Endodermal cell (in vitro differentiated cells): Measurements from ENCODE around the gene CIPC. TPM values are rescaled to one million over a fixed set of nuclear protein-coding genes. Genes with fewer than 3 reads are reported as not detected.

Experiments used
- DNase-seq: peaks from one replicate; pipeline ENCODE4 v3.0.0-alpha.2; 2017
- H3K27ac ChIP-seq: 2 replicates; pipeline ENCODE4 v1.5.1; 2013; ENCODE audit warnings: mild to moderate bottlenecking, low read depth, low read length, moderate library complexity
- H3K27me3 ChIP-seq: 2 replicates; pipeline ENCODE4 v1.6.1; 2013; ENCODE audit warnings: mild to moderate bottlenecking, low read length, moderate library complexity; ENCODE audit not compliant: insufficient read depth, control insufficient read depth, poor library complexity, severe bottlenecking
- H3K36me3 ChIP-seq: 2 replicates; pipeline ENCODE4 v1.7.0; 2013; ENCODE audit warnings: mild to moderate bottlenecking, low read length, moderate library complexity; ENCODE audit not compliant: control insufficient read depth, insufficient read depth
- H3K4me1 ChIP-seq: one replicate; pipeline ENCODE4 v1.7.0; 2013; ENCODE audit warnings: low read length; ENCODE audit not compliant: control insufficient read depth, insufficient read depth
- H3K4me3 ChIP-seq: 2 replicates; pipeline ENCODE4 v1.5.1; 2013; ENCODE audit warnings: mild to moderate bottlenecking, low read length, moderate library complexity
- H3K9ac ChIP-seq: 2 replicates; pipeline ENCODE4 v1.6.1; 2013; ENCODE audit warnings: mild to moderate bottlenecking, low read length, moderate library complexity; ENCODE audit not compliant: poor library complexity, severe bottlenecking; ENCODE audit errors: extremely low read depth
- H3K9me3 ChIP-seq: 2 replicates; pipeline ENCODE4 v1.6.1; 2013; ENCODE audit warnings: mild to moderate bottlenecking, low read length, moderate library complexity; ENCODE audit not compliant: control insufficient read depth
- H3K27ac Mint-ChIP-seq: 2 replicates; pipeline ENCODE4 v1.8.0; 2020; ENCODE audit warnings: mixed read lengths
- H3K27me3 Mint-ChIP-seq: 2 replicates; pipeline ENCODE4 v1.8.0; 2021; ENCODE audit warnings: mild to moderate bottlenecking, mixed read lengths; ENCODE audit not compliant: insufficient read depth
- H3K36me3 Mint-ChIP-seq: 2 replicates; pipeline ENCODE4 v1.8.0; 2020; ENCODE audit warnings: low read depth, mixed read lengths
- H3K4me1 Mint-ChIP-seq: 2 replicates; pipeline ENCODE4 v1.8.0; 2020; ENCODE audit warnings: mixed read lengths
- H3K4me3 Mint-ChIP-seq: 2 replicates; pipeline ENCODE4 v1.8.0; 2020; ENCODE audit warnings: mild to moderate bottlenecking, moderate library complexity, mixed read lengths
- H3K9me3 Mint-ChIP-seq: 2 replicates; pipeline ENCODE4 v1.8.0; 2020; ENCODE audit warnings: mild to moderate bottlenecking, mixed read lengths
- CTCF ChIP-seq: fragments of 200-600 bp; sonication (generic); conservative IDR thresholded peaks from 2 replicates; pipeline ENCODE4 v1.5.0; 2021; ENCODE audit warnings: antibody characterized with exemption, mild to moderate bottlenecking
- WGBS, 2 experiments: methylation state at CpG; one replicate each; pipeline versions ENCODE4 v1.1.5 to v1.1.7; 2013; ENCODE audit warnings: missing lambda C conversion rate in 2 of 2, mixed read lengths in 1 of 2; ENCODE audit not compliant: insufficient coverage in 1 of 2, insufficient read length in 1 of 2; 5-methylcytosine and 5-hydroxymethylcytosine counted together
- total RNA-seq, 2 donors: library from RNA; stranded (reverse); fragmentation: NEBNext Ultra II Directional in 1 of 2; extraction: Animal tissue kit (Norgen Biotek cat#: 25700) in 1 of 2; gene quantifications; 2 replicates in 1 of 2; 3 replicates in 1 of 2; pipeline ENCODE4 v1.2.1, GENCODE V29; 2021

The CIPC gene
- total RNA-seq, 2 donors from 2014 or later = 16.2 to 22.5 TPM

DNA sequence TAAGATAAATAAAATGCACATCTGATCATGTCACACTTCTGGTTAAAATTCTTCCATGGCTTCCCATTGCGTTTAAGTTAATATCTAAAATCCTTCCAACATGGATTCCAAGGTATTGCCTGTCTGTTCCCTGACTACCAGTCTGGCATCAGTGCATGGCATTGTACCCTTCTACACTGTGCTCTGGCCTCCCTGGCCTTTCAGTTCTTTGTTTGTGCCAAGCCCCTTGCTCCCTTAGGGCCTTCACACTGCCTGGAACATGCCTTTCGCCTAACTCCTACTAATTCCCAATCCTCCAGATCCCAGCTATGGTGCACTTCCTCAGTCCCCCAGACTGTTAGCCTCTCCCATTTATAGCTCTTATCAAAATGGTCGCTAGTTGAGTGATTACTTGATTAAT is 6.3 kb downstream of the CIPC start:
- Histone ChIP-seq H3K9ac (no peak overlapping the region), H3K36me3 (peaks cover 38% of the 10 kb centered on the region), H3K9me3 (no peaks in the 10 kb centered on the region), H3K4me1 (peaks cover 4% of the 10 kb centered on the region), H3K4me3 (no peak overlapping the region), H3K27ac (peak overlapping the region; percentile 62), H3K27me3 (no peaks in the 10 kb centered on the region)
- Mint-ChIP-seq H3K9me3 (no peaks in the 10 kb centered on the region), H3K4me3 (no peak overlapping the region), H3K27me3 (no peaks in the 10 kb centered on the region), H3K4me1 (peaks cover 17% of the 10 kb centered on the region), H3K27ac (no peak overlapping the region), H3K36me3 (peaks cover 23% of the 10 kb centered on the region)
- DNase-seq = no peak
- 91 to 96% methylated on average over 3 of the region's 3 CpGs for WGBS, 2 experiments
- no peak for TF ChIP-seq CTCF

GRCh38 chr14:77105145-77105939 is 7.3 kb downstream of the CIPC start:
- Histone ChIP-seq H3K36me3 (peaks cover 42% of the 10 kb centered on the region), H3K4me3 (no peak overlapping the region), H3K27ac (peak overlapping the region; percentile 75), H3K4me1 (peaks cover 3% of the 10 kb centered on the region), H3K27me3 (no peaks in the 10 kb centered on the region), H3K9me3 (no peaks in the 10 kb centered on the region), H3K9ac (no peak overlapping the region)
- Mint-ChIP-seq H3K4me1 (peaks cover 18% of the 10 kb centered on the region), H3K4me3 (no peak overlapping the region), H3K9me3 (no peaks in the 10 kb centered on the region), H3K27ac (peak overlapping the region; percentile 81), H3K36me3 (peaks cover 26% of the 10 kb centered on the region), H3K27me3 (no peaks in the 10 kb centered on the region)
- 56 to 63% methylated on average over 5 of the region's 6 CpGs for WGBS, 2 experiments
- DNase-seq = no peak
- TF ChIP-seq CTCF = no peak

GRCh38 chr14:77106666-77107065 is 8.6 kb downstream of the CIPC start:
- peaks cover 29% of the 10 kb centered on the region for H3K4me1 Mint-ChIP-seq

More at GRCh38 chr14:77106666-77107065, 8.6 kb downstream of the CIPC start:
- H3K36me3 ChIP-seq = peaks cover 44% of the 10 kb centered on the region
- Mint-ChIP-seq H3K27me3 (no peaks in the 10 kb centered on the region), H3K9me3 (no peaks in the 10 kb centered on the region), H3K27ac (no peak overlapping the region), H3K36me3 (peaks cover 29% of the 10 kb centered on the region), H3K4me3 (no peak overlapping the region)
- no peak overlapping the region for H3K27ac ChIP-seq
- TF ChIP-seq CTCF = no peak
- H3K4me3 ChIP-seq = no peak overlapping the region
- no peak overlapping the region for H3K9ac ChIP-seq
- no peak for DNase-seq
- H3K27me3 ChIP-seq = no peaks in the 10 kb centered on the region
- WGBS, 2 experiments = 87 to 100% methylated on average over 3 of the region's 3 CpGs
- H3K4me1 ChIP-seq = peaks cover 11% of the 10 kb centered on the region
- no peaks in the 10 kb centered on the region for H3K9me3 ChIP-seq
